ENCODE measurements around the gene CLSTN1.

GRCh38 chr1:9746651-9747050, 77.1 kb downstream of the CLSTN1 start:
- no peak for TF ChIP-seq EZH2 (IDR thresholded peaks at IDR 0.05; ENCODE audit: insufficient read depth, low read length)
- no peak for TF ChIP-seq CTCF (IDR thresholded peaks at IDR 0.05; ENCODE audit: insufficient read depth, low read depth, low read length)

All from astrocyte (in vitro differentiated cells and primary cell).